H1 (cell line): ENCODE measurements around the gene SEC61B.

Experiments
- CEBPB ChIP-seq: IDR thresholded peaks from 2 replicates; pipeline ENCODE4 v1.6.1; 2012; ENCODE audit warnings: low read depth, low read length
- CREB1 ChIP-seq: IDR thresholded peaks from 2 replicates; pipeline ENCODE4 v1.6.1; 2012; ENCODE audit warnings: inconsistent platforms
- EZH2 ChIP-seq: fragments of 200-600 bp; sonication (generic); IDR thresholded peaks from 2 replicates; pipeline ENCODE4 v1.7.1; 2012; ENCODE audit warnings: low read depth, mild to moderate bottlenecking, moderate library complexity, low read length, inconsistent platforms; ENCODE audit not compliant: severe bottlenecking
- JUND ChIP-seq: IDR thresholded peaks from 2 replicates; pipeline ENCODE4 v1.6.1; 2011; ENCODE audit warnings: mild to moderate bottlenecking, improper control_type of control experiment, low read length
- SP1 ChIP-seq: IDR thresholded peaks from 2 replicates; pipeline ENCODE4 v1.6.1; 2011; ENCODE audit warnings: low read depth, low read length
- TAF1 ChIP-seq: IDR thresholded peaks from 2 replicates; pipeline ENCODE4 v1.6.1; 2011; ENCODE audit warnings: mild to moderate bottlenecking, low read depth, low read length
- TEAD4 ChIP-seq: IDR thresholded peaks from 2 replicates; pipeline ENCODE4 v1.6.1; 2012; ENCODE audit warnings: low read depth, low read length, inconsistent platforms, mixed read lengths
- TF ChIP-seq, protein P1 (sequence below): IDR thresholded peaks from 2 replicates; pipeline ENCODE4 v1.6.1; 2012; ENCODE audit warnings: low read length, inconsistent platforms
- TF ChIP-seq, protein P2 (sequence below): IDR thresholded peaks from 2 replicates; pipeline ENCODE4 v1.6.1; 2011; ENCODE audit warnings: low read length, improper control_type of control experiment
- TF ChIP-seq, protein P3 (sequence below): IDR thresholded peaks from 2 replicates; pipeline ENCODE4 v1.6.1; 2011; ENCODE audit warnings: low read depth, mild to moderate bottlenecking, low read length; ENCODE audit not compliant: insufficient read depth
- TF ChIP-seq, protein P4 (sequence below), 3 experiments: IDR thresholded peaks; 1 replicate in 2 of 3; 2 replicates in 1 of 3; pipeline versions ENCODE4 v1.5.1 to v1.6.1; 2011; ENCODE audit warnings: low read length in 3 of 3, mild to moderate bottlenecking in 3 of 3, inconsistent platforms in 2 of 3, low read depth in 1 of 3, moderate library complexity in 1 of 3; ENCODE audit not compliant: insufficient read depth in 1 of 3; ENCODE audit errors: control extremely low read depth in 1 of 3

DNA sequence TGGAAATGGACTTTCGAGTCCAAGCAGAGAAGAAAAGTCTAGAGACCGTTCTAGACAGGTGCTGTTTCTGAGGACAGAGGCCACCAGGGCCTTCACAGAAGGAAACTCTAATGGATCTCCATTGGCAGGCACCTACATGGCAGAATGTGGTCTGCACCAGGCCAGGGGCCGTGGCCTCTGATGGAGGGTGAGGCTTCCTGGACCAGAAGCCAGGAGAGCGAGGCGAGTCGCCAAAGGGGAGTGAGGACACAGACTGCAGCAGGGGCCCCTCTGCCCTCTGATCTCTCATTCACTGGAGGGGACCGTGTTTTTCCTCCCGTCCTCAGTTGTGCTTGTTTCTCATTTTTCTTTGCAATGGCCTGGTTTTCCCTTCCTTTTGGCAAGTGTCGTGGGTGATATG lies 41.4 kb upstream of the SEC61B start:
- TF ChIP-seq, protein P1, sequence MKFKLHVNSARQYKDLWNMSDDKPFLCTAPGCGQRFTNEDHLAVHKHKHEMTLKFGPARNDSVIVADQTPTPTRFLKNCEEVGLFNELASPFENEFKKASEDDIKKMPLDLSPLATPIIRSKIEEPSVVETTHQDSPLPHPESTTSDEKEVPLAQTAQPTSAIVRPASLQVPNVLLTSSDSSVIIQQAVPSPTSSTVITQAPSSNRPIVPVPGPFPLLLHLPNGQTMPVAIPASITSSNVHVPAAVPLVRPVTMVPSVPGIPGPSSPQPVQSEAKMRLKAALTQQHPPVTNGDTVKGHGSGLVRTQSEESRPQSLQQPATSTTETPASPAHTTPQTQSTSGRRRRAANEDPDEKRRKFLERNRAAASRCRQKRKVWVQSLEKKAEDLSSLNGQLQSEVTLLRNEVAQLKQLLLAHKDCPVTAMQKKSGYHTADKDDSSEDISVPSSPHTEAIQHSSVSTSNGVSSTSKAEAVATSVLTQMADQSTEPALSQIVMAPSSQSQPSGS, result no peak
- TF ChIP-seq EZH2 (no peak), CEBPB (no peak), CREB1 (no peak), JUND (no peak), TAF1 (no peak), TEAD4 (no peak), SP1 (no peak)
- TF ChIP-seq, protein P2, sequence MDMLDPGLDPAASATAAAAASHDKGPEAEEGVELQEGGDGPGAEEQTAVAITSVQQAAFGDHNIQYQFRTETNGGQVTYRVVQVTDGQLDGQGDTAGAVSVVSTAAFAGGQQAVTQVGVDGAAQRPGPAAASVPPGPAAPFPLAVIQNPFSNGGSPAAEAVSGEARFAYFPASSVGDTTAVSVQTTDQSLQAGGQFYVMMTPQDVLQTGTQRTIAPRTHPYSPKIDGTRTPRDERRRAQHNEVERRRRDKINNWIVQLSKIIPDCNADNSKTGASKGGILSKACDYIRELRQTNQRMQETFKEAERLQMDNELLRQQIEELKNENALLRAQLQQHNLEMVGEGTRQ, result no peak
- TF ChIP-seq, protein P3, sequence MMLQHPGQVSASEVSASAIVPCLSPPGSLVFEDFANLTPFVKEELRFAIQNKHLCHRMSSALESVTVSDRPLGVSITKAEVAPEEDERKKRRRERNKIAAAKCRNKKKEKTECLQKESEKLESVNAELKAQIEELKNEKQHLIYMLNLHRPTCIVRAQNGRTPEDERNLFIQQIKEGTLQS, result no peak
- TF ChIP-seq, protein P4, sequence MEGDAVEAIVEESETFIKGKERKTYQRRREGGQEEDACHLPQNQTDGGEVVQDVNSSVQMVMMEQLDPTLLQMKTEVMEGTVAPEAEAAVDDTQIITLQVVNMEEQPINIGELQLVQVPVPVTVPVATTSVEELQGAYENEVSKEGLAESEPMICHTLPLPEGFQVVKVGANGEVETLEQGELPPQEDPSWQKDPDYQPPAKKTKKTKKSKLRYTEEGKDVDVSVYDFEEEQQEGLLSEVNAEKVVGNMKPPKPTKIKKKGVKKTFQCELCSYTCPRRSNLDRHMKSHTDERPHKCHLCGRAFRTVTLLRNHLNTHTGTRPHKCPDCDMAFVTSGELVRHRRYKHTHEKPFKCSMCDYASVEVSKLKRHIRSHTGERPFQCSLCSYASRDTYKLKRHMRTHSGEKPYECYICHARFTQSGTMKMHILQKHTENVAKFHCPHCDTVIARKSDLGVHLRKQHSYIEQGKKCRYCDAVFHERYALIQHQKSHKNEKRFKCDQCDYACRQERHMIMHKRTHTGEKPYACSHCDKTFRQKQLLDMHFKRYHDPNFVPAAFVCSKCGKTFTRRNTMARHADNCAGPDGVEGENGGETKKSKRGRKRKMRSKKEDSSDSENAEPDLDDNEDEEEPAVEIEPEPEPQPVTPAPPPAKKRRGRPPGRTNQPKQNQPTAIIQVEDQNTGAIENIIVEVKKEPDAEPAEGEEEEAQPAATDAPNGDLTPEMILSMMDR (IDR thresholded peaks at IDR 0.05; ENCODE audit: control extremely low read depth in 1 of 3, insufficient read depth in 1 of 3, low read depth in 1 of 3, low read length in 3 of 3), result no peak
